ENCODE results near the gene PPP1R8. TPM values are rescaled to one million over a fixed set of nuclear protein-coding genes. Genes with fewer than 3 reads are reported as not detected.

Gene PPP1R8
- total and polyA plus RNA-seq, 2 of the 8 experiments (the other 6 are each of a cell fraction or from before 2014, with no cell fraction given), result 33.4 to 51.8 TPM

GRCh38 chr1:27868932-27869718 lies 38.5 kb downstream of the PPP1R8 start (continued):
- TF ChIP-seq SUZ12 (IDR thresholded peaks at IDR 0.05; ENCODE audit: low read length) (no peak), FOSL1 (IDR thresholded peaks at IDR 0.05; ENCODE audit: insufficient read depth, low read depth, low read length) (no peak), CBX5 (IDR thresholded peaks at IDR 0.05; ENCODE audit: low read depth, low read length) (no peak), YY1 (IDR thresholded peaks at IDR 0.05; ENCODE audit: low read depth, low read length) (no peak), BACH1 (IDR thresholded peaks at IDR 0.05; ENCODE audit: low read length) (no peak)

All from H1 (cell line).